HEK293T (cell line): ENCODE measurements around the gene KCTD11.

Source experiments
- BHLHE40 ChIP-seq: fragments of 450-650 bp; IDR thresholded peaks from 2 replicates; pipeline ENCODE4 v1.6.1; 2016; ENCODE audit warnings: mild to moderate bottlenecking, moderate library complexity, borderline replicate concordance
- FOXA1 ChIP-seq: fragments of 450-650 bp; IDR thresholded peaks from 2 replicates; pipeline ENCODE4 v1.6.1; 2016; ENCODE audit warnings: mild to moderate bottlenecking
- FOXK2 ChIP-seq: fragments of 450-650 bp; IDR thresholded peaks from 2 replicates; pipeline ENCODE4 v1.6.1; 2016; ENCODE audit warnings: mild to moderate bottlenecking
- FOXM1 ChIP-seq: fragments of 450-650 bp; IDR thresholded peaks from 2 replicates; pipeline ENCODE4 v1.6.1; 2017; ENCODE audit warnings: mild to moderate bottlenecking, borderline replicate concordance
- HDGF ChIP-seq: fragments of 450-650 bp; IDR thresholded peaks from 2 replicates; pipeline ENCODE4 v1.6.1; 2017; ENCODE audit warnings: antibody characterized with exemption, borderline replicate concordance
- NFRKB ChIP-seq: fragments of 450-650 bp; IDR thresholded peaks from 2 replicates; pipeline ENCODE4 v1.6.1; 2016; ENCODE audit warnings: mild to moderate bottlenecking, moderate library complexity
- SP1 ChIP-seq: fragments of 450-650 bp; IDR thresholded peaks from 2 replicates; pipeline ENCODE4 v1.6.1; 2017
- SUZ12 ChIP-seq: fragments of 450-650 bp; IDR thresholded peaks from 2 replicates; pipeline ENCODE4 v1.6.1; 2016; ENCODE audit warnings: mild to moderate bottlenecking
- TARDBP ChIP-seq: fragments of 450-650 bp; IDR thresholded peaks from 2 replicates; pipeline ENCODE4 v1.6.1; 2016
- ZNF384 ChIP-seq: fragments of 450-650 bp; IDR thresholded peaks from 2 replicates; pipeline ENCODE4 v1.6.1; 2016

DNA sequence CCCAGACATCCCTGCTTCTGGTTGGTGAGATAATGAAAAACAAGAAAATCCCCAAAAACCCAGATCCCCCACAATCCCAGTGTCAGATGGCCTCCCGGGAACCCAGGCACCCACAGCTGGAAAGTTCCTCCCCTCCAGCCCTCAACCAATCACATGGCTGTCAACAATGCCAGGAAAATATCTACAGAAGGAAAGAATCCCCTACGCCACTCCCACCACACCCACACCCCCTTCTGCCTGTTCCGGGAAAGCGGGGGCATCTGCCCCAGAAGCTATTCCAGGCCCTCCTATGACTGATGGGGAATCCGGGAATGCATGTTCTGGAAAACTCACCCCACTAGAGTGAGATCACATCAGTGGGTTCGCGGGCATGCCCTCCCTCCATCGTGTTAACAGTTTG, 4.8 kb downstream of the KCTD11 start:
- TF ChIP-seq ZNF384 = no peak
- no peak for TF ChIP-seq SP1
- TF ChIP-seq BHLHE40 = no peak
- TF ChIP-seq TARDBP = no peak
- TF ChIP-seq FOXK2 = no peak
- no peak for TF ChIP-seq FOXM1
- no peak for TF ChIP-seq HDGF
- no peak for TF ChIP-seq FOXA1
- TF ChIP-seq SUZ12 = no peak
- no peak for TF ChIP-seq NFRKB
